Rectal smooth muscle tissue (tissue), 1 donor: Measurements from ENCODE around the gene EVL.

ENCODE experiments used
- H3K27ac ChIP-seq: one replicate; pipeline ENCODE4 v1.7.0; 2013; ENCODE audit warnings: low read depth, low read length, inconsistent platforms
- H3K27me3 ChIP-seq: one replicate; pipeline ENCODE4 v1.7.0; 2013; ENCODE audit warnings: low read length; ENCODE audit not compliant: control insufficient read depth, insufficient read depth
- H3K36me3 ChIP-seq: one replicate; pipeline ENCODE4 v1.7.0; 2013; ENCODE audit warnings: low read length; ENCODE audit not compliant: control insufficient read depth, insufficient read depth
- H3K4me1 ChIP-seq: one replicate; pipeline ENCODE4 v1.7.0; 2013; ENCODE audit warnings: low read length; ENCODE audit not compliant: control insufficient read depth, insufficient read depth
- H3K4me3 ChIP-seq: one replicate; pipeline ENCODE4 v1.7.0; 2013; ENCODE audit warnings: low read length
- H3K9ac ChIP-seq: one replicate; pipeline ENCODE4 v1.7.0; 2013; ENCODE audit warnings: low read length

The EVL gene

DNA sequence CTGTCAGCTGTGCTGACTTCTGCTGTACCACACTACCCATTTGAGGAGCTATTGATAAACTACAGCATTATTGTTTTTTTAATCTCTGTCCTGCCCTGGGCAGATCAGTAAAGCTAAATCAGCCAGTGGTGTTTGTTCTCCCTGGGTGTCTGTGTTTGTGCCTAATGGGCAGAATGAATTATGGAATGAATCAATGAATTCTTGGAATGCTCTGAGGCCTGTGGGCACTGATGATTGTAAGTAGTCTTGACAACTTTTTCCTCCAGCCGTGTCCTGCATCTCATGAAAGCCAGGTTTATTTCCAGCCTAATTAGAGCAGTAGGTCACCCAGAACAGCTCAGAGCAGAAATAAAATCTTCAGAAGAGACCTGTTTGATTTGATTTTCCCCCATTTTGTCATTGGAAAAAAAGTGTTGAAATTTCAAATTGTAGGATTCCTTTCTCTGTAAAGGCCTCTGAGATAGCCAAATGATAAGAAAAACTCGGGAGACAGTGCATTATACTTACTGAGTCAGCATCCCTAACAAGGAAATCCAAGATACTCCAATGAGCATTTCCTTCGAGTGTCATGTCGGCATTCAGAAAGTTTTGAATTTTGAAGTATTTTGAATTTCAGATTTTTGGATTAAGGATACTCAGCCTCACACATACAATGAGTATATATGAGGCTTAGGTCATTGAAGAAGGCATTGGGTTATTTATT, 19.4 kb upstream of the EVL start:
- Histone ChIP-seq H3K36me3 (no peaks in the 10 kb centered on the region), H3K27me3 (no peaks in the 10 kb centered on the region), H3K27ac (no peak overlapping the region), H3K4me3 (no peak overlapping the region), H3K9ac (no peak overlapping the region), H3K4me1 (peaks cover 9% of the 10 kb centered on the region)

DNA sequence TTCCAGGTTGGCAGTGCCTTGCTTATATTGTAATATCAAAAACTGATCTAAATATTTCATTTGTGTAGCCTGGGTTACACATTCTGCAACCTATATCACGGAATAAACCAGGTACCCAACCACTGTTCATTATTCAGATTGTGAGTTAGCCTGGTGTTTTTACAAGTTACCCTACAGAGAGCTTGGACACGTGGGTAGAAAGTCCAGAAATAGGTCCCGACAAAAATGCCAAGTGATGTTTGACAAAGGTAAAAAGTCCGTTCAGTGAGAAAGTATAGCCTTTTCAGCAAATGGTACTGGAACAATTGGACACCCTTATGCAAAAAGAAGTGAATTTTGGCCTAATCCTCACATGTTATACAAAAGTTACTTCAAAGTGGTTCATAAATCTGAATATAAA, 17.6 kb upstream of the EVL start:
- Histone ChIP-seq H3K36me3 (no peaks in the 10 kb centered on the region), H3K27ac (no peak overlapping the region), H3K27me3 (no peaks in the 10 kb centered on the region), H3K4me1 (peaks cover 9% of the 10 kb centered on the region), H3K4me3 (no peak overlapping the region), H3K9ac (no peak overlapping the region)

GRCh38 chr14:100048786-100049185, 16.4 kb upstream of the EVL start:
- Histone ChIP-seq H3K27me3 (no peaks in the 10 kb centered on the region), H3K4me1 (peaks cover 9% of the 10 kb centered on the region), H3K27ac (no peak overlapping the region), H3K9ac (no peak overlapping the region), H3K4me3 (no peak overlapping the region), H3K36me3 (no peaks in the 10 kb centered on the region)

DNA sequence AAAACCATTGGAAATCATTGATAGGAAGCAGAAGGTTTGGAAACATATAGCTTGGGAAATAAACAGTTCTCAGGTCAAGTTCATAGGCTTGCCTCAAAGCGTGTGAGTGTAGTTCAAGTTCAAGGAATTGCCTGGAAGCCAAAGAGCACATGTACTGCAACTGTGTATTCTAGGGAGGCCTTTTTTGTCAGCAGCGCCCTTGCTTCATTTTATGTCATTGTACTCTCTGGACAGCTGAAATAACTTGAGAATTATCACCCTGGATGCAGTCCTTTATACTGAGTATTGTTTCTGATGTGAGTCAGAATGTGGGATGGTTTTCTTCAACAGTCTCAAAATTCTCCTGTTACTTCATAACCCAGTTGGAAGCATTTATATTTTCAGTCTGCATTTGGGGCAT, 16.0 kb upstream of the EVL start:
- H3K4me3 ChIP-seq = no peak overlapping the region
- H3K4me1 ChIP-seq = peaks cover 9% of the 10 kb centered on the region
- no peaks in the 10 kb centered on the region for H3K36me3 ChIP-seq

GRCh38 chr14:100051103-100051502, 14.1 kb upstream of the EVL start:
- peaks cover 9% of the 10 kb centered on the region for H3K4me1 ChIP-seq
- no peak overlapping the region for H3K9ac ChIP-seq
- H3K4me3 ChIP-seq = no peak overlapping the region
- no peak overlapping the region for H3K27ac ChIP-seq
- no peaks in the 10 kb centered on the region for H3K36me3 ChIP-seq
- H3K27me3 ChIP-seq = no peaks in the 10 kb centered on the region

More for the DNA sequence above, 16.0 kb upstream of the EVL start:
- Histone ChIP-seq H3K9ac (no peak overlapping the region), H3K27ac (no peak overlapping the region), H3K27me3 (no peaks in the 10 kb centered on the region)

- Histone ChIP-seq H3K27me3 (no peaks in the 10 kb centered on the region), H3K4me3 (no peak overlapping the region), H3K9ac (no peak overlapping the region), H3K36me3 (no peaks in the 10 kb centered on the region), H3K4me1 (peaks cover 9% of the 10 kb centered on the region), H3K27ac (no peak overlapping the region)
Measured at GRCh38 chr14:100051543-100051942, 13.7 kb upstream of the EVL start.

- Histone ChIP-seq H3K4me3 (no peak overlapping the region), H3K36me3 (no peaks in the 10 kb centered on the region), H3K4me1 (peaks cover 9% of the 10 kb centered on the region), H3K27ac (no peak overlapping the region), H3K27me3 (no peaks in the 10 kb centered on the region), H3K9ac (no peak overlapping the region)
Measured at GRCh38 chr14:100052819-100053218, 12.4 kb upstream of the EVL start.

DNA sequence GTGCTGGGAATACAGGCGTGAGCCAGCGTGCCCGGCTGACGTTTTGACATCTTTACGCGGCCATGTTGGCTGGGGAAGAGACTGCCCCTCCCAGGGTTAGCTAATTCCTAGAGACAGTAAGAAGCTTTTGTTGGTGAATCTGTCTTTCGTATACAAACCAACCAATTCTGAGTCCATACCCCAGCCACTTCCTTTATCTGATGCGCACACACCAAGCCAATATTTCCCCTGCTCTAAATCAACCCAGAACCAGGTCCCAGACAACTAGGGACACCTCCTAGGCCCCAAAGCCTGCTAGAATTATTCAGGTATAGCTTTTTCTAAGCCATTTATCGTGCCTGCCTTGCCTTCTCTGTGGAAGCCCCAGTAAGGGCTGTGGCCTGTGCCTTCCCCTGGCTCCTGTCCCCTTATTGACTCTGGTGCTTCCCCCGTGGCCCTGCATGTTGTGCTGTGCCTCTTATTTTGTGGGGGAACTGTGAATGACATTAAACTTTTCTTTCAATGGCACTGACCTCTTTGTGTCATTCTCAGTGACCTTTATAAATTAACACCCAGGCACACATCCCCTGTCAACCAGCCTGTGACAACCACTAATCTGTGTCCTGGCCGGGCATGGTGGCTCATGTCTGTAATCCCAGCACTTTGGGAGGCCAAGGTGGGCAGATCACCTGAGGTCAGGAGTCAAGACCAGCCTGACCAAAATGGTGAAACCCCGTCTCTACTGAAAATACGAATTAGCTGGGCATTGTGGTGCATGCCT, 10.7 kb upstream of the EVL start:
- Histone ChIP-seq H3K4me3 (no peak overlapping the region), H3K9ac (no peak overlapping the region), H3K27me3 (no peaks in the 10 kb centered on the region), H3K4me1 (no peaks in the 10 kb centered on the region), H3K36me3 (no peaks in the 10 kb centered on the region), H3K27ac (no peak overlapping the region)

DNA sequence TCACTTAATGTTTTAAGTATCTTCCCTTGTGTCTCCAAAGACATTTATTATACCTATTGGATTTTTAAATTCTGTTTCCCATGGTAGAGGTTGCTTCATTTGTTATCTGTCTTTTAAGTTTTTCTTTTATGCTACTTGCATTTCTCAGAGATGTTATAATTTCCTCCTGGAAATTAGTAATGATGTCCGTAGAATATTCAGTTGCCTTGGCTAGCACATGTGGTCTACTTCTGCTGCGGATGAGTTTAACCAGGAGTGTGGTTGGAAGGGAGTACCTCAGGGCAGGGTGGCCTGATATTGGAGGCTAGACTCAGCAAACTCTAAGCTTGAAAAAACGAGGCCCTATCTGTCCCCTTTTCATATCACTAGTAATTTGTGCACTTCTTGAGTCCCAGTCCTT, 8.8 kb upstream of the EVL start:
- Histone ChIP-seq H3K27me3 (no peaks in the 10 kb centered on the region), H3K36me3 (no peaks in the 10 kb centered on the region), H3K27ac (no peak overlapping the region), H3K4me1 (no peaks in the 10 kb centered on the region), H3K9ac (no peak overlapping the region), H3K4me3 (no peak overlapping the region)

GRCh38 chr14:100056964-100057795, 8.0 kb upstream of the EVL start:
- no peak overlapping the region for H3K9ac ChIP-seq
- H3K4me3 ChIP-seq = no peak overlapping the region
- H3K4me1 ChIP-seq = no peaks in the 10 kb centered on the region
- H3K27ac ChIP-seq = no peak overlapping the region
- no peaks in the 10 kb centered on the region for H3K36me3 ChIP-seq
- no peaks in the 10 kb centered on the region for H3K27me3 ChIP-seq

GRCh38 chr14:100058777-100059437, 6.3 kb upstream of the EVL start:
- H3K9ac ChIP-seq = no peak overlapping the region
- no peaks in the 10 kb centered on the region for H3K4me1 ChIP-seq
- no peak overlapping the region for H3K27ac ChIP-seq
- no peaks in the 10 kb centered on the region for H3K27me3 ChIP-seq
- H3K36me3 ChIP-seq = no peaks in the 10 kb centered on the region
- no peak overlapping the region for H3K4me3 ChIP-seq

GRCh38 chr14:100059438-100059781, 5.8 kb upstream of the EVL start:
- H3K27me3 ChIP-seq = no peaks in the 10 kb centered on the region
- H3K4me1 ChIP-seq = no peaks in the 10 kb centered on the region
- H3K4me3 ChIP-seq = no peak overlapping the region
- H3K9ac ChIP-seq = no peak overlapping the region
- no peaks in the 10 kb centered on the region for H3K36me3 ChIP-seq
- H3K27ac ChIP-seq = no peak overlapping the region
